T-helper 1 cell (primary cell): ENCODE results near the gene PTPRN2.

Source experiments
- DNase-seq, 5 donors: peaks; one replicate each; pipeline ENCODE4 v3.0.0-alpha.2; 2012 to 2020

Gene PTPRN2

DNA sequence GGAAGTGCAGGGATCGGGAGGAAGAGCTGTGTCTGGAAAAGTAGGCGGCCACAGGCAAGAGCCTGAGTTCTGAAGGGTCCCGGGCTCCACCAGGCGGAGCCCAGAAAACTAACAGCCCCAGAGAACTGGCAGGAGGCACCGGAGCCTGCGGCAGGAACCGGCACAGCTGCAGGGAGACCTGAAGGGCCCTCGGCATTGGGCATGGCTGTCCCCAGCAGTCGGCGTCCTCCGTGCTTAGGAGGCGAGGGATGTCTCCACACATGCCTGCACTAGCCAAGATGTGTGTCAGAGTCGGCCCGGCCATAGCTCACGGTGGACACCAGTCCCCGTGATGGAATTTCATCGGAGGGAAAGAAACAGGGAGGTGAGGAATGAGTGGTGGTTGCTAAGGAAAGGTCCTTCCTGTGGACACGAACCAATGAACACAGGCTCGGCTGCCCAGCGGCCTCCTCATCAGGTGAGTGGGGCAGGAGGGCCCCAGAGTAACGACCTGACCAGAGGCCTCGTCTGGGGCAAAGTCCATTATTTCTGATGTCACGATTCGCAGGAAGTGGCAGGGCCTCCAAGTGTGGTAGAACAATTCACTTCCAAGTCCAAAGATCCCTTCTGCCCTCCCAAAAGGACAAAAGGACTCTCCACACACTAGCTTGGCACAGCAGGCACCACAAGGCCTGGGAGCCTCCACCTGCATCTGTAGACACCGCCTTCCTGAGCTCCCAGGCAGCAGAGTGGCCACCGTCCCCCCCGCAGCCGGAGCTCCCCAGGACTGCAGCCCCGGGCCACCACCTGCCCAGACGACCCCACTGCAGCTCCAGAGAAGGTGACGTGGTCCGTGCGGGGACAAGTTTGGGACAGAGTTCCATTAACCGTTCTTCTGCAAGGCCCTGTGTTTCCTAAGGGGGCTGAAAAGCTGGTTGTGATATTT, 444.2 kb downstream of the PTPRN2 start:
- DNase-seq: no peak

DNA sequence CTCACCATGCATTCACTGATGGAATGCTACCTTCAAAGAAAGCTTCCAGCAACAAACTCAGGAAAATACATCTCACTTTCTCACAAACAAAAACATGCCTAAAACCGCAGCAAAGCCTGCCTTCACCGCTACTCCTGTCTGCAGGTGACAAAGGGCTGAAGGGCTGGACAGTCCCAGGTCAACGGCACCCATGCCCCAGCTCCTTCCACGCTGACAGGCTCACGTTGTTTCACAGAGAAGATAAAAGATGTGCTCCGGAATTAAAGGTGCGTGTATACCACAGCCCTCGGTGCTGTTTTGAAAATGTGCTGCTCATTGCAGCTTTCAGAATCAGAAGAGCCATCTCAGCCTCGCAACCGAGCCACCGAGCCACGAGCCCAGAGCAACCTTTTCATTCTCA, 445.0 kb downstream of the PTPRN2 start:
- DNase-seq: no peak

DNA sequence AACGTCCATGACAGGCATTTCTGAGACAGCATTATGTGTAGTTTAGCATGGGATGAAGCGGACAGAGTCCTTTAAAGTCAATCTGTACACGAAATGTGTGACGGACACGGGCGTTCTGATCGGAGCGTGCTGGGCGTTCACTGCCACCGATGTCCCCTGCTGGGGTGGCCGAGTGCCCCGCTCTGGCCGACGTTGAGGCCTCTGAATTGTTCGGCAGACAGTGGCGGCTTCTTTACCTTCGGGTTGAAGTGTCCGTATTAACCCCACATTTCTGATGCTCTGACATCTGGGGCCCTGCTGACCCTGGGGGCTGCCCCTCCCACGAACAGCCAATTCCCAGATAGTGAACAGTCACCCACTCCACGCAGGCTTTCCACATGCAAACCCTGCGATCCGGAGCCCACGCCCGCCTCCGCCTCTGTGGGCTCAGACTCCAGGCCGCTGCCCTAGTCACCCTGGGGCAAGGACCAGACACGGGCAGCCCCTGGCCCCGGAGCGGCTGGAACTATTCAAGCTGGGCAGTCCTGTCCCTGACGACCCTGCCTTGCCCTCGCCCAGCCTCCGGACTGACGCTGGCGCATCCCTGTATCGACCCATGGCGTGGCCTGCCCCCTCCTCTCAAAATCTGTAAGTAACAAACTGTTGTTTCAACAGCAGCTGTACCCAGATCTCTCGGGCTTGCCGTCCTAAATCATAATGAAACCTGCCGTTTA, 445.7 kb downstream of the PTPRN2 start:
- no peak for DNase-seq

DNA sequence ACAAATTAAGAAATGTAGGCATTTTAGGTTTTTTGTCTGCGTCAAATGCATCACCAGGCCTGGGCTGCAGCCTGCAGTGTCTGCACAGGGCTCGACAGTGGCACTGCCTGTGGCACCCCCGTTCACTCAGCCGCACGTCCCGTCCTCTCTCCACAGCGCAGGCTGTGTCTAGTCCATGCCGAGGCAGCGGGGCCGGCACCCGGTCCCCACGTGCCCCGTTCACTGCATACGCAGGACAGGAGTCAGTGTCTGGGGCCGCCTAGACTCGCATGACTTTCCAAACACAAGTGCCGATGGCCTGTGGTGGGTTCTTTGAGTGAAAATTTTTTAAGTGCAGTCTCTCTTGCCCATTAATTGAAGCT, 446.4 kb downstream of the PTPRN2 start:
- DNase-seq: no peak

DNA sequence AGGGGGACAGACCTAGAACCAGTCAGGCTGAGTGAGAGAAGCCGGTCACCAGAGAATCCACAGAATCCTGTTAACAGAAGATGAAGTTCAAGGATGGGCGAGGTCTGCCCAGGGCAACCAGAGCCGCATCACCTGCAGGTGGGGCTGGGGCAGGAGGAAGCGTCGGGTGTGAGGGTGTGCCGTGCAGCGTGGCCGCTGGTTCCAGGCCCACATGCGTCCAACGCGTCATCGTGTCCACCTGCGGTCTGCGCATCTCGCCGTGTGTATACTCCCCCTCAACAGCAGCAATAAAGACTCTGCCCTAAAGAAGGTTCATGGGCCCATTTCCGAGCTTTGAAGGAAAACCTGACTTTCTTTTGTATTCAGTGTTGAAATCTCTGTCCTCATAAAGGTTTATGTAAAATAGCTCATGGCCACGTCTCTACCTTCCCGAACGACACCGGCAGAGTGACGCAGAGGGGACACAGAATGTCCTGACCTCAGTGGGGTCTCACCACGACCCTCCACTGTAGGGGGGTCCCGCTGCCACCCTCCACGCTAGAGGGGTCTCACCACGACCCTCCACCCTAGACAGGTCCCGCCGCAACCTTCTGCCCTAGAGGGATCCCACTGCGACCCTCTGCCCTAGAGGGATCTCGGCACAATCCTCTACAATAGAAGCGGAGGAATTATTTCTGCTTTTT, 446.9 kb downstream of the PTPRN2 start:
- no peak for DNase-seq

GRCh38 chr7:158139499-158139898, 448.1 kb downstream of the PTPRN2 start:
- DNase-seq: no peak

GRCh38 chr7:158138329-158138597, 449.4 kb downstream of the PTPRN2 start:
- DNase-seq: no peak

- DNase-seq: no peak
Observed at GRCh38 chr7:158137516-158138328, 449.9 kb downstream of the PTPRN2 start.

GRCh38 chr7:158135931-158136330, 451.7 kb downstream of the PTPRN2 start:
- DNase-seq: no peak

- no peak for DNase-seq
Observed at GRCh38 chr7:158134824-158135223, 452.8 kb downstream of the PTPRN2 start.

GRCh38 chr7:158133515-158134271, 453.9 kb downstream of the PTPRN2 start:
- no peak for DNase-seq

- no peak for DNase-seq
Observed at GRCh38 chr7:158133057-158133456, 454.6 kb downstream of the PTPRN2 start.

DNA sequence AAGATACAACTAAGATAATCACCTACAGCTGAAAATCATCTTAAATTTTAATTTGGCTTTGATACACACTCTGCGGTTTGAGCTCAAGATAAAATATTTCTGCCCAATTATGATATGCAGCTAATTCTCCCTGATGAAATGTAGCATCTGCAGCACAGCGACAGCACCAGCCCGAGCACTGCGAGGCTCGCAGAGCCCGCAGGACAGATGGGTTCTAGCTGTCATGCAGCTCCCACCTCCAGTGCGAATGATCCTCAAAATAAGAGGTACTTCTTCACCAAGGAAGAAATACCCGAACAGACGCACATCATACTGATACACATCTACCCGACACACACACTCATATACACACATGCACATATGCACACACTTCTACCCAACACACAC, 457.6 kb downstream of the PTPRN2 start:
- DNase-seq: no peak

DNA sequence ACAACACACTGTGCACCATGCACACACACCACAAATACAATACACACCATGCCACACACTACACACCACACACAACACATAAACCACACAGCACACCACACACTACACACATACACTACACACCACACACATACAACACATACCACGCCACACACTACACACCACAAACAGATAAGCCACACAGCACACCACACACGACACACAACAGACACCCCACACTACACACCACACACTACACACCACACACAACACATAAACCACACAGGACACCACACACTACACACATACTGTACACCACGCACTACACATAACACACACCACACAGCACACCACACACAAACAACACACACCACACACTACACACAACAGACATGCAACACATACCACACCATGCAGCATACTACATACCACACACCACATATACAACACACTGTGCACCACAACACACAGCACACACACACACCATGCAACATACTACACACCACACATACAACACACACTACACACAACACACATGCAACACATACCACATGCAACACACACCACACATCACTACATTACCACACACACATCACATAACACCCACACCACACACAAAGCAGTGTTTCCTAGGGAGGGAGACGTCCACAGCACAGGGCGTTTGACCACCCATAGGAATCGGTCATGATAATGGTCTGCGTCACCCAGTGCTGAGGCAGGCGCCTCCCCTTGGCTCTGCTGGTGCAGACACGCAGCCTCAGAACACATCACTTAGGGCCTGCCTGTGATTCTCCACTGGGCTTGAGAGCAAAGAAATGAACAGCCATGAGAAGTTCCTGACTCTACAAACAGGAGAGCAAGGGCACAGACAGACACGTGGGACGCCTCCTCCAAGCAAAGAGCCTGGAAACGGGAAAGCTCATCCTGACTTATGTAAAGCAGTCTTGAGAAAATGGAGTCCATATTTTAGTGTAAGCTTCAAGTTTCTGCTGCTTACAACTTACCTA, 458.3 kb downstream of the PTPRN2 start:
- DNase-seq: no peak

GRCh38 chr7:158128572-158128971, 459.1 kb downstream of the PTPRN2 start:
- no peak for DNase-seq

DNA sequence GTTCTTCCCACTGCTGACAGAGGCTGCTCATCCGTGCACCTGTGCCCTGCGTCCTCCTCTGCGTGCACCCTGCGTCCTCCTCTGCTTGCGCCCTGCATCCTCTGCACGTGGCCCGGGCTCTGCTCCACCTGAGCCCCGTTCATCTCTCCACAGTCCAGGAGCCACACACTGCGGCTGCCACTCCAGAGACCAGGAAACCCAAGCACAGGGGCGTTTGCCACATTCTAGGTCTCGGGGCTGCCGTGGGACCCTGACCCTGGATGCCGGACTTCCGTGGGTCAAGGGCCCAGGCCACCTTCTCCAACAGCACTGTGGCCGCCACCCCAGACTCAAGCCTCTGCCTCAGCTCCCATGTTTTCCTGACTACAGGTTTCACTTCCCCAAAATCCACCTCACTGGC, 460.4 kb downstream of the PTPRN2 start:
- DNase-seq: no peak

DNA sequence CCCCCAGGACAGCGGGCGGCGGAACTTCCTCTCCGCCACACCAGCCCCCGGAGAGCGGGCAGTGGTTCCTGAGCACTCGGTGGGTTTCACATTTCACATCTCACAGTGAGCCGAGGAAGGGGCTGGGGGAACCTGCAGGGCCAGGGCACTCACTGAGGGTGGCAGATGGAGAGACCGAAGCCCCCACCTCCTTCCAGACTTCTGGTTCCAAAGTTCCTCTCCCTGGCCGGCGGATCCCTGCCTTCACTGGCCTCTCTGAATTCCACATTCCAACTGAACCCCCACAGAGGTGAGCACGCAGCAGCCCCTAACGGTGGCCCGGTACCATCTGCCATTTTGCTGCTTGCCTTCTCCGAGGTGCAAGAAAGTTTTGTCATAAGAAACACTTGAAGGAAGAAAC, 461.0 kb downstream of the PTPRN2 start:
- DNase-seq: no peak

GRCh38 chr7:158125721-158126120, 461.9 kb downstream of the PTPRN2 start:
- no peak for DNase-seq

GRCh38 chr7:158125091-158125490, 462.5 kb downstream of the PTPRN2 start:
- no peak for DNase-seq

DNA sequence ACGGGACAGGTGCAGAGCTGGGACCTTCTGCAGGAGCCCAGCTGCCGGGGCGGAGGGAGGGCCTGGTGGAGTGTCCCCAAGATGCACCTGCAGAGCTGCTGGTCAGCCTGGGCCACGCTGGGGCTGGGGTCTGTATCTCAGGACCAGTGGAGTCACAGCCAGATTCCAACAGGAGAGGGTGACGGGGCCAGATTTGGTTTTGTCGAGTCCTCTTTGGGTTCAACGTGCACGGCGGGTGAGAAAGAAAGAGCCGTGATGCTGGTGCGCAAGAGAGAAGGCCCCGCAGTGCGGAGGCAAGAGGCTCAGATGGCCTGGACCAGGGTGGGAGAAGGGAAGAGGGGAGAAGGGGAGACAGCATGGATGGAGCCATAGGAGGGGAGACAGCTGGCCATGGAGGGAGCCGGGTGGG, 462.9 kb downstream of the PTPRN2 start:
- DNase-seq: no peak

GRCh38 chr7:158123753-158124152, 463.9 kb downstream of the PTPRN2 start:
- no peak for DNase-seq
